ENCODE measurements around the gene SMCO4.

GRCh38 chr11:93569496-93569895 is 26.3 kb upstream of the SMCO4 start:
- TF ChIP-seq CTCF (IDR thresholded peaks at IDR 0.05) (no peak), POLR2A (IDR thresholded peaks at IDR 0.05) (no peak)
